ENCODE results near the gene USP4.
A peak's percentile ranks its signal among the peaks of the same experiment; 100 is the strongest.

USP4 gene

DNA sequence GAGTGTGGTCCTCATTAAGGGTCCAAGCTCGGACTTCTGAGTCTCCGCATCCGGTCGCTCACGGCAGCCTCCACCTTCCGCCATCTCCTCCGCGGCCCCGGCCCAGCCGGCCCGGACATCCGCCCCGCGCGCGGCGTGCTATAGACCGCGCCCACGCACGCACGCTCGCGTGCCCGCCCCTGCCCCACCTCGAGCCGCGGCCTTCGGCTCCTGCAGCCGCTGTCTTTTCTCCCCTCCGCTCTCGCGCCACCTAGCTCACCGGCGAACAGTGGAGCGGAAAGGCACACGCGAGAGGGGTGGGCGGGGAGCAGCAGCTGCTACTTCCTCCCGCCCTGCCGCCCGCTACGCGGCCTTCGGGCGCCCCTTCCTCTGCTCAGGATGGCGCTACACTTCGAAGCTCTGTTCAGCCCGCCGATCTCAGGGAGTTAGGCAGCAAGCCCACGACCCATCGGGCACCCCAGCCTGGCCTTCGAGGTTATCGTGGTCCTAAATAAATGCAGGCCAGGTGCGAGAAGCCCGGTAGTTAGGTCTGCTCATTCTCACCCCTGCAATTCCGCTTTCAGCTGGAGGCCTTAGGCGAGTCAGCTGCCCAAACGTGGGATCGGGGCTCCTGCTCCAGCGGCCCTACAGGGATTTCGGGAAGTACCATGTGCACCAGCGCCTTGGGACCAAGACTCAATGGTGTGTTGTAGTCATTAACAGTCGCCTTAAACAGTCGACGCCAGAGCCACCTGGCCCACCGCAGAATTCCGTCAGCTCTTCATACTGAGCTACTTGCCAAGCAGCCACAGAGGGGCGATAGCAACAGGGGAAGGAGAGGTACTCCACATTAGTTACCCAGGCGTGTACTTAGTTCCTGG lies at the start of gene USP4:
TSS of gene USP4 (minus strand) at position 113 of the 860 bp plus-strand sequence. CDS start at position 84, 29 bp downstream.
- Histone ChIP-seq H3K27me3 (no peaks in the 10 kb centered on the region), H4K20me1 (peaks cover 32% of the 10 kb centered on the region; the same call in 1 of the 2 replicates), H3K27ac (peak within 1 kb of the TSS; percentile 97), H3K36me3 (peaks cover 27% of the 10 kb centered on the region), H3K4me2 (peak within 1 kb of the TSS; percentile 88), H3K4me1 (peaks cover 59% of the 10 kb centered on the region), H3K9ac (peak within 1 kb of the TSS; percentile 90), H3K9me3 (no peaks in the 10 kb centered on the region), H3K4me3 (peak within 1 kb of the TSS; percentile 82)
- no peak for TF ChIP-seq Cebpa-rat (IDR thresholded peaks at IDR 0.05)

DNA sequence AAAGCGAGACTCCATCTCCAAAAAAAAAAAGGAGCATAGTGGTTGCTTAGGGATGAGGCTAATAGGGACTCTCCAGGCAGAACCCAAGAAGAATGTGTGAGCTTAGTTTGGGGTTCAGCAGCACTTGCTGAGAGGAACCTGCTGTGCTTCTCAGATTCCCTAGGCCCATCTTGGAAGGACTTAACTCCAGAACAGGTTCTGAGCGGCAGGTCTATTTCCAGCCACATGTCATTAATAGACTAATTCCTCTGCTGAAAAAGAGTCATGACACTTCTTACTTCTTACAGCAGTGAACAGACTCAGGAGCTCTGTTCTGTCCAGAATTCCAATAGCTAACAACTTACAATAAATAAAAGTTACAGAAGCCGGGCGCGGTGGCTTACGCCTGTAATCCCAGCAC lies 49.4 kb upstream of the USP4 start:
- Histone ChIP-seq H3K9ac (no peak overlapping the region), H3K27me3 (no peaks in the 10 kb centered on the region), H3K9me3 (no peaks in the 10 kb centered on the region), H4K20me1 (peaks cover 100% of the 10 kb centered on the region), H3K27ac (no peak overlapping the region), H3K36me3 (peaks cover 80% of the 10 kb centered on the region), H3K4me1 (peaks cover 44% of the 10 kb centered on the region), H3K4me2 (no peak overlapping the region), H3K4me3 (no peak overlapping the region)
- no peak for TF ChIP-seq Cebpa-rat (IDR thresholded peaks at IDR 0.05)

GRCh38 chr3:49388289-49388820 lies 48.5 kb upstream of the USP4 start:
- H3K27me3 ChIP-seq = no peaks in the 10 kb centered on the region
- H3K9me3 ChIP-seq = no peaks in the 10 kb centered on the region
- no peak overlapping the region for H3K9ac ChIP-seq
- H3K36me3 ChIP-seq = peaks cover 80% of the 10 kb centered on the region
- H3K27ac ChIP-seq = no peak overlapping the region
- peaks cover 100% of the 10 kb centered on the region for H4K20me1 ChIP-seq
- peak overlapping the region; percentile 1; the same call in 1 of the 2 replicates for H3K4me2 ChIP-seq
- H3K4me3 ChIP-seq = no peak overlapping the region
- TF ChIP-seq Cebpa-rat (IDR thresholded peaks at IDR 0.05) = no peak
- peaks cover 44% of the 10 kb centered on the region for H3K4me1 ChIP-seq

- Histone ChIP-seq H4K20me1 (peaks cover 100% of the 10 kb centered on the region), H3K9ac (no peak overlapping the region), H3K36me3 (peaks cover 80% of the 10 kb centered on the region), H3K27ac (no peak overlapping the region), H3K9me3 (no peaks in the 10 kb centered on the region), H3K4me2 (no peak overlapping the region; the same call in 1 of the 2 replicates), H3K27me3 (no peaks in the 10 kb centered on the region), H3K4me3 (no peak overlapping the region), H3K4me1 (peaks cover 38% of the 10 kb centered on the region)
- no peak for TF ChIP-seq Cebpa-rat (IDR thresholded peaks at IDR 0.05)
Measured at GRCh38 chr3:49387721-49388120, 47.9 kb upstream of the USP4 start.

GRCh38 chr3:49386056-49386756 lies 46.4 kb upstream of the USP4 start:
- H3K4me3 ChIP-seq = no peak overlapping the region
- TF ChIP-seq Cebpa-rat (IDR thresholded peaks at IDR 0.05) = no peak
- peak overlapping the region; percentile 25; the same call in 1 of the 2 replicates for H3K27ac ChIP-seq
- peak overlapping the region; percentile 78 for H3K4me2 ChIP-seq
- H3K36me3 ChIP-seq = peaks cover 80% of the 10 kb centered on the region
- peaks cover 100% of the 10 kb centered on the region for H4K20me1 ChIP-seq
- H3K4me1 ChIP-seq = peaks cover 37% of the 10 kb centered on the region
- H3K9ac ChIP-seq = 0 out of 2 replicates have a peak overlapping the region, but pooled peaks have one; percentile 34
- no peaks in the 10 kb centered on the region for H3K27me3 ChIP-seq
- H3K9me3 ChIP-seq = 0 out of 2 replicates have a peak, but pooled peaks cover 3% of the 10 kb centered on the region

DNA sequence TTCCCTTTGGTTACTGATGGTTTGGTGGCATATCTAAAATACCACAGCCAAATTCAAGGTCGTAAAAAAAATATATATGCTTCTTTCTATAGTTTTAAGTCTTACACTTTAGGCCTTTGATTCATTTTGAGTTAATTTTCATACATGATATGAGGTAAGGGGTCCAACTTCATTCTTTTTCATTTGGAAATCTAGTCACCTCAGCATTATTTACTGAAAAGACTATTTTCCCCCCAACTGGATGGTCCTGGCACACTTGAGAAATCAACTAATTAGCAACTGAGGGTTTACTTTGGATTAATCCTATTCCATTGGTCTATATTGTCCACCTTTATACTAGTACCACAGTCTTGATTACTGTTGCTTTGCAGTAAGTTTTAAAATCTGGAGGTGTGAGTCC lies 45.8 kb upstream of the USP4 start:
- TF ChIP-seq Cebpa-rat (IDR thresholded peaks at IDR 0.05) = no peak
- peaks cover 100% of the 10 kb centered on the region for H4K20me1 ChIP-seq
- no peaks in the 10 kb centered on the region for H3K27me3 ChIP-seq
- no peak overlapping the region for H3K27ac ChIP-seq
- H3K9ac ChIP-seq = no peak overlapping the region
- peaks cover 80% of the 10 kb centered on the region for H3K36me3 ChIP-seq
- H3K4me2 ChIP-seq = peak overlapping the region; percentile 78
- H3K4me3 ChIP-seq = no peak overlapping the region
- H3K9me3 ChIP-seq = 0 out of 2 replicates have a peak, but pooled peaks cover 5% of the 10 kb centered on the region
- H3K4me1 ChIP-seq = peaks cover 37% of the 10 kb centered on the region

DNA sequence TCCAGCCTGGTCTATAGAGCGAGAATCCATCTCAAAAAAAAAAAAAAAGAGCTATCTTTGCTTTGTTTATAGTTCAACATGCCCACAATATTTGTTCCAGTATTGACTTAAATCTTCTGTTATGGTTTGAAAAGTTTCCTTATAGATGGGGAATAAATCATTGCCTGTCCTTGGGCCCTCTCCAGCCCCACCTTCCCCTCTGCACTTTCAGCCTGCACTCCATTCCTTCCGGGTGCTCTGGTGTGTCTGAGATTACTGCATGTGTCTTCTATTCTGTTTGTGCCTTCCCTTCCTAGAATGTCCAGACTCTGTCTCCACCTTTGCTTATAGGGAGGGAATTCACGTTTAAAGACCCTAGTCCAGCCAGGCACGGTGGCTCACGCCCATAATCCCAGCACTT lies 43.5 kb upstream of the USP4 start:
- Histone ChIP-seq H4K20me1 (peaks cover 100% of the 10 kb centered on the region), H3K9ac (no peak overlapping the region), H3K36me3 (peaks cover 74% of the 10 kb centered on the region), H3K27me3 (no peaks in the 10 kb centered on the region), H3K9me3 (peaks cover 21% of the 10 kb centered on the region), H3K27ac (no peak overlapping the region), H3K4me1 (peaks cover 33% of the 10 kb centered on the region), H3K4me2 (no peak overlapping the region), H3K4me3 (no peak overlapping the region)
- TF ChIP-seq Cebpa-rat (IDR thresholded peaks at IDR 0.05) = no peak

DNA sequence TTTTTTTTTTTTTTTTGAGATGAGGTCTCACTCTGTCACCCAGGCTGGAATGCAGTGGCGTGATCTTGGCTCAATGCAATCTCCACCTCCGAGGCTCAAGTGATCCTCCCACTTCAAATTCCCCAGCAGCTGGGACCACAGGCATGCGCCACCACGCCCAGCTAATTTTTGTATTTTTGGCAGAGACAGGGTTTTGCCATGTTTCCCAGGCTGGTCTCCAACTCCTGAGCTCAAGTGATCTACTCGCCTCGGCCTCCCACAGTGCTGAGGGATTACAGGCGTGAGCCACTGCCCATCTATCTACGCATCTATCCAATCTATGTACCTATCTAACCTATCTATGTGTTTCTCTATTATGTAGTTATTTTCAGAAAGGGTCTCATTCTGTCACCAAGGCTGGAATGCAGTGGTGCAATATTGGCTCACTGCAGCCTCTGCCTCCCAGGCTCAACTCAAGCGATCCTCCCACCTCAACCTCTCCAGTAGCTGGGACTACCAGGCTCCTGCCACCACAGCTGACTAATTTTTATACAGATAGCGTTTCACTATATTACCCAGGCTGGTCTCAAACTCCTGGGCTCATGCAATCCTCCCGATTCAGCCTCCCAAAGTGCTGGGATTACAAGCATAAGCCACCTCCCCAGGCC lies 38.5 kb upstream of the USP4 start:
- no peak overlapping the region for H3K4me3 ChIP-seq
- TF ChIP-seq Cebpa-rat (IDR thresholded peaks at IDR 0.05) = no peak
- peaks cover 100% of the 10 kb centered on the region for H4K20me1 ChIP-seq
- no peak overlapping the region for H3K9ac ChIP-seq
- H3K9me3 ChIP-seq = peaks cover 35% of the 10 kb centered on the region
- 0 out of 2 replicates have a peak overlapping the region, but pooled peaks have one; percentile 55 for H3K4me2 ChIP-seq
- peaks cover 23% of the 10 kb centered on the region for H3K4me1 ChIP-seq
- H3K27ac ChIP-seq = no peak overlapping the region
- H3K36me3 ChIP-seq = peaks cover 93% of the 10 kb centered on the region
- no peaks in the 10 kb centered on the region for H3K27me3 ChIP-seq

GRCh38 chr3:49377483-49377882 lies 37.6 kb upstream of the USP4 start:
- peaks cover 93% of the 10 kb centered on the region for H3K36me3 ChIP-seq
- no peaks in the 10 kb centered on the region for H3K27me3 ChIP-seq
- H3K9ac ChIP-seq = no peak overlapping the region
- peaks cover 23% of the 10 kb centered on the region for H3K4me1 ChIP-seq
- peak; percentile 90 for TF ChIP-seq Cebpa-rat (IDR thresholded peaks at IDR 0.05)
- peaks cover 100% of the 10 kb centered on the region for H4K20me1 ChIP-seq
- H3K27ac ChIP-seq = peak overlapping the region; percentile 45
- peak overlapping the region; percentile 55 for H3K4me2 ChIP-seq
- H3K9me3 ChIP-seq = peaks cover 35% of the 10 kb centered on the region
- H3K4me3 ChIP-seq = no peak overlapping the region

Data from BLaER1 (cell line).